BJ (cell line): Measurements from ENCODE around the gene MGAT5. TPM values are rescaled to one million over a fixed set of nuclear protein-coding genes. Genes with fewer than 3 reads are reported as not detected.

Experiments
- CTCF ChIA-PET: fragments of 350-600 bp; formaldehyde crosslinking; extraction: SDS; loops from one replicate; lab custom pipeline; 2021; ENCODE audit warnings: antibody characterized with exemption, inconsistent platforms; lab: Yijun Ruan, JAX
- POLR2A ChIA-PET: fragments of 300-600 bp; sonication (Branson Sonifier 250); formaldehyde crosslinking; extraction: SDS; loops from one replicate; lab custom pipeline; 2021; ENCODE audit warnings: antibody characterized with exemption; lab: Charles Lee
- DNase-seq: peaks from one replicate; pipeline ENCODE4 v3.0.0-alpha.2; 2011; ENCODE audit warnings: low read depth
- H3K27me3 ChIP-seq: 2 replicates; pipeline ENCODE4 v1.6.0; 2011; ENCODE audit warnings: low read length; ENCODE audit not compliant: control insufficient read depth, insufficient read depth
- H3K36me3 ChIP-seq: 2 replicates; pipeline ENCODE4 v1.5.1; 2011; ENCODE audit warnings: low read length; ENCODE audit not compliant: control insufficient read depth, insufficient read depth
- H3K4me3 ChIP-seq: 2 replicates; pipeline ENCODE4 v1.5.1; 2011; ENCODE audit warnings: low read depth, mild to moderate bottlenecking, control low read depth, low read length
- CTCF ChIP-seq: IDR thresholded peaks from 2 replicates; pipeline ENCODE4 v1.5.1; 2011; ENCODE audit warnings: low read depth, mild to moderate bottlenecking, control low read depth, inconsistent platforms, low read length, moderate library complexity; ENCODE audit not compliant: insufficient read depth
- polyA plus RNA-seq: library from polyadenylated mRNA; depleted of rRNA; stranded (reverse); fragments of >200 nt; gene quantifications from 2 replicates; pipeline ENCODE4 v1.2.3, GENCODE V29; 2011

Gene MGAT5
- polyA plus RNA-seq, 1 experiment, result 25.0 TPM

GRCh38 chr2:134491022-134491421 is 237.2 kb downstream of the MGAT5 start:
- POLR2A ChIA-PET, result no interaction called here
- DNase-seq, result no peak
- no peak overlapping the region for H3K4me3 ChIP-seq
- no peak for TF ChIP-seq CTCF
- H3K36me3 ChIP-seq, result no peaks in the 10 kb centered on the region
- CTCF ChIA-PET, result no interaction called here
- no peaks in the 10 kb centered on the region for H3K27me3 ChIP-seq

- POLR2A ChIA-PET, result no interaction called here
- no peak for TF ChIP-seq CTCF
- Histone ChIP-seq H3K4me3 (no peak overlapping the region), H3K27me3 (no peaks in the 10 kb centered on the region), H3K36me3 (no peaks in the 10 kb centered on the region)
- CTCF ChIA-PET, result interaction anchor here (0.8 kb wide), 1 partner anchor 139 kb away, joined by 3 read pairs; no protein-coding TSS in a partner anchor
- DNase-seq, result no peak
These were observed 238.0 kb downstream of the MGAT5 start for GRCh38 chr2:134491771-134492441.

GRCh38 chr2:134493797-134494196 is 239.9 kb downstream of the MGAT5 start:
- POLR2A ChIA-PET, result no interaction called here
- TF ChIP-seq CTCF, result no peak
- CTCF ChIA-PET, result no interaction called here

GRCh38 chr2:134498654-134499053 is 244.8 kb downstream of the MGAT5 start:
- POLR2A ChIA-PET, result no interaction called here
- no peaks in the 10 kb centered on the region; the same call in 1 of the 2 replicates for H3K27me3 ChIP-seq
- no peaks in the 10 kb centered on the region for H3K36me3 ChIP-seq
- TF ChIP-seq CTCF, result no peak
- H3K4me3 ChIP-seq, result no peak overlapping the region
- no peak for DNase-seq
- CTCF ChIA-PET, result no interaction called here

More at GRCh38 chr2:134493797-134494196, 239.9 kb downstream of the MGAT5 start:
- Histone ChIP-seq H3K27me3 (no peaks in the 10 kb centered on the region), H3K36me3 (no peaks in the 10 kb centered on the region), H3K4me3 (no peak overlapping the region)
- DNase-seq, result no peak

- no peak overlapping the region for H3K4me3 ChIP-seq
- no peaks in the 10 kb centered on the region for H3K36me3 ChIP-seq
- no peak for TF ChIP-seq CTCF
- ChIA-PET POLR2A (no interaction called here), CTCF (no interaction called here)
- DNase-seq, result no peak
- H3K27me3 ChIP-seq, result no peaks in the 10 kb centered on the region; the same call in 1 of the 2 replicates
These were observed 245.5 kb downstream of the MGAT5 start for GRCh38 chr2:134499307-134499926.
